HepG2 (cell line): Measurements from ENCODE around the gene ARHGEF7. TPM values are rescaled to one million over a fixed set of nuclear protein-coding genes. Genes with fewer than 3 reads are reported as not detected.

Source experiments
- ATAC-seq: fragments of 200-7000 bp; cut with Tn5 transposase; 3 replicates; pipeline ENCODE4 v1.9.1; 2020; ENCODE audit warnings: mild to moderate bottlenecking, moderate library complexity
- BruUV-seq: library from RNA; stranded (reverse); fragments of 400-500 nt; replicated peaks from 2 replicates; lab custom pipeline; 2021; lab: Mats Ljungman, UMichigan
- CTCF ChIA-PET: fragments of 300-600 bp; formaldehyde crosslinking; extraction: SDS; loops from one replicate; lab custom pipeline; 2021; ENCODE audit warnings: low total read pairs, inconsistent platforms, low intra/inter-chr PET ratio; lab: Yijun Ruan, JAX
- POLR2A ChIA-PET: fragments of 350-600 bp; sonication (Branson Sonifier 250); formaldehyde crosslinking; loops from one replicate; lab custom pipeline; 2020; ENCODE audit warnings: antibody characterized with exemption, inconsistent platforms; lab: Yijun Ruan, JAX
- DNase-seq: peaks from one replicate; pipeline ENCODE4 v3.0.0-alpha.2; 2015; ENCODE audit warnings: low spot score
- FAIRE-seq: peaks from 3 replicates; lab custom pipeline; 2011; peaks lifted over from hg19 to GRCh38; lab: Jason Lieb, UNC
- H2AFZ ChIP-seq: one replicate; pipeline ENCODE4 v1.6.1; 2011; ENCODE audit warnings: low read length, inconsistent platforms
- H3K27ac ChIP-seq: fragments of 300-600 bp; 3 replicates; pipeline ENCODE4 v1.8.0; 2011; ENCODE audit warnings: mixed run types, mild to moderate bottlenecking, mixed read lengths, low read length, inconsistent platforms; ENCODE audit not compliant: insufficient read depth; ENCODE audit errors: extremely low read length
- H3K27me3 ChIP-seq, 2 experiments: fragments of 200-600 bp in 1 of 2; 2 replicates in 1 of 2; 3 replicates in 1 of 2; pipeline versions ENCODE4 v1.6.0 to v1.8.0; 2011; ENCODE audit warnings: low read length in 2 of 2, mild to moderate bottlenecking in 2 of 2, moderate library complexity in 2 of 2, inconsistent platforms in 1 of 2; ENCODE audit not compliant: insufficient read depth in 2 of 2, control insufficient read depth in 1 of 2
- H3K36me3 ChIP-seq, 2 experiments: fragments of 200-600 bp in 1 of 2; replicated peaks in 1 of 2; 2 replicates in 1 of 2; 3 replicates in 1 of 2; pipeline versions ENCODE4 v1.5.1 to v1.8.0; 2011; ENCODE audit warnings: low read length in 2 of 2, inconsistent platforms in 1 of 2; ENCODE audit not compliant: insufficient read depth in 2 of 2, control insufficient read depth in 1 of 2
- H3K4me1 ChIP-seq: 2 replicates; pipeline ENCODE4 v1.5.1; 2012; ENCODE audit warnings: low read length, inconsistent platforms; ENCODE audit not compliant: insufficient read depth
- H3K4me2 ChIP-seq: 2 replicates; pipeline ENCODE4 v1.6.0; 2011; ENCODE audit warnings: low read depth, low read length, inconsistent platforms
- H3K4me3 ChIP-seq, 3 experiments: fragments of 200-600 bp in 1 of 3; sonication (generic), shearing (Covaris generic) in 1 of 3; replicated peaks in 1 of 3; 2 replicates each; pipeline ENCODE4 v1.5.1; 2011 to 2016; ENCODE audit warnings: low read length in 3 of 3, inconsistent platforms in 2 of 3, low read depth in 2 of 3, mild to moderate bottlenecking in 2 of 3, control low read depth in 1 of 3, mixed read lengths in 1 of 3; ENCODE audit not compliant: insufficient read depth in 1 of 3
- H3K79me2 ChIP-seq: one replicate; pipeline ENCODE4 v1.6.1; 2011; ENCODE audit warnings: low read length, inconsistent platforms; ENCODE audit not compliant: insufficient read depth
- H3K9ac ChIP-seq: 2 replicates; pipeline ENCODE4 v1.6.0; 2011; ENCODE audit warnings: mild to moderate bottlenecking, low read depth, low read length, inconsistent platforms; ENCODE audit not compliant: insufficient read depth
- H3K9me3 ChIP-seq: 2 replicates; pipeline ENCODE4 v1.5.1; 2012; ENCODE audit warnings: mild to moderate bottlenecking, low read length
- H4K20me1 ChIP-seq: 2 replicates; pipeline ENCODE4 v1.6.0; 2011; ENCODE audit warnings: inconsistent platforms, mild to moderate bottlenecking, low read length, moderate library complexity; ENCODE audit not compliant: insufficient read depth
- NFKBIZ ChIP-seq: IDR thresholded peaks from 2 replicates; pipeline ENCODE4 v1.6.1; 2018; ENCODE audit warnings: missing genetic modification reagents, missing compliant biosample characterization
- NR2C2 ChIP-seq: sonication (generic); formaldehyde crosslinking; IDR thresholded peaks from 2 replicates; pipeline ENCODE4 v1.4.0; 2020; ENCODE audit warnings: missing genetic modification reagents, mild to moderate bottlenecking, moderate library complexity, borderline replicate concordance
- NR2F6 ChIP-seq, 2 experiments: IDR thresholded peaks; 2 replicates each; pipeline ENCODE4 v1.6.1; 2016; ENCODE audit warnings: antibody characterized with exemption in 1 of 2, mild to moderate bottlenecking in 1 of 2
- NR3C1 ChIP-seq: sonication (generic); formaldehyde crosslinking; IDR thresholded peaks from 2 replicates; pipeline ENCODE4 v1.4.0; 2020; ENCODE audit warnings: missing genetic modification reagents
- POLR2G ChIP-seq: fragments of 200-400 bp; formaldehyde crosslinking; IDR thresholded peaks from 2 replicates; pipeline ENCODE4 v1.6.1; 2018; ENCODE audit warnings: mild to moderate bottlenecking, low read depth, low read length, moderate library complexity
- SOX6 ChIP-seq, 2 experiments: fragments of 450-650 bp in 1 of 2; sonication (generic) in 1 of 2; formaldehyde crosslinking in 1 of 2; IDR thresholded peaks; 2 replicates each; pipeline versions ENCODE4 v1.4.0 to v1.6.1; 2017 to 2020; ENCODE audit warnings: antibody characterized with exemption in 1 of 2, mild to moderate bottlenecking in 1 of 2, missing genetic modification reagents in 1 of 2
- ZNF446 ChIP-seq: sonication (generic); formaldehyde crosslinking; IDR thresholded peaks from 2 replicates; pipeline ENCODE4 v1.5.0; 2020; ENCODE audit warnings: mild to moderate bottlenecking, missing genetic modification reagents
- ZNF75D ChIP-seq: sonication (generic); formaldehyde crosslinking; IDR thresholded peaks from 2 replicates; pipeline ENCODE4 v1.8.1; 2023; ENCODE audit warnings: missing genetic modification reagents, mild to moderate bottlenecking, borderline replicate concordance
- WGBS: methylation state at CpG from one replicate; pipeline ENCODE4 v1.1.6; 2017; ENCODE audit warnings: low lambda C conversion rate; 5-methylcytosine and 5-hydroxymethylcytosine counted together
- in situ Hi-C: cut with HindIII; loops from 2 replicates; pipeline ENCODE4 v1.10.0; 2017; ENCODE audit warnings: low pct_unique_long_range_greater_than_20kb; ENCODE audit not compliant: extremely low pct_ligation_motif_present
- intact Hi-C: fragments of 100-400 bp; cut with micrococcal nuclease; formaldehyde crosslinking; loops from one replicate; pipeline ENCODE4 v1.10.0; 2022; ENCODE audit not compliant: unreplicated experiment
- polyA plus RNA-seq, 8 experiments: library from polyadenylated mRNA; depleted of rRNA in 3 of 8; stranded (reverse) in 7 of 8; unstranded in 1 of 8; fragments of >200 nt; fragmentation: Illumina TruSeq in 4 of 8; extraction: Trizol in 4 of 8; gene quantifications; 2 replicates each; pipeline versions ENCODE4 v1.2.1 to v1.2.3, GENCODE V29; 2011 to 2016; ENCODE audit warnings: low read depth in 4 of 8, missing spikeins in 1 of 8, mixed read lengths in 1 of 8; ENCODE audit not compliant: insufficient read depth in 1 of 8
- total RNA-seq, 5 experiments: library from RNA; depleted of rRNA; stranded (reverse); fragments of >200 nt; fragmentation: Illumina TruSeq; extraction: Trizol; gene quantifications; 2 replicates each; pipeline ENCODE4 v1.2.3, GENCODE V29; 2016; ENCODE audit warnings: low read depth in 1 of 5
- TF ChIP-seq, protein P1 (sequence below): sonication (generic); formaldehyde crosslinking; IDR thresholded peaks from one replicate; pipeline ENCODE4 v1.5.1; 2020; ENCODE audit warnings: mild to moderate bottlenecking, missing genetic modification reagents; ENCODE audit errors: not compliant biosample characterization
- TF ChIP-seq, protein P2 (sequence below): sonication (generic); formaldehyde crosslinking; IDR thresholded peaks from 2 replicates; pipeline ENCODE4 v1.4.0; 2020; ENCODE audit warnings: missing genetic modification reagents

The ARHGEF7 gene
- total and polyA plus RNA-seq, 2 of the 13 experiments (the other 11 are each of a cell fraction or from before 2014, with no cell fraction given): 15.7 to 22.3 TPM

GRCh38 chr13:111282997-111283396, 167.9 kb downstream of the ARHGEF7 start (continued):
- TF ChIP-seq, protein P1, sequence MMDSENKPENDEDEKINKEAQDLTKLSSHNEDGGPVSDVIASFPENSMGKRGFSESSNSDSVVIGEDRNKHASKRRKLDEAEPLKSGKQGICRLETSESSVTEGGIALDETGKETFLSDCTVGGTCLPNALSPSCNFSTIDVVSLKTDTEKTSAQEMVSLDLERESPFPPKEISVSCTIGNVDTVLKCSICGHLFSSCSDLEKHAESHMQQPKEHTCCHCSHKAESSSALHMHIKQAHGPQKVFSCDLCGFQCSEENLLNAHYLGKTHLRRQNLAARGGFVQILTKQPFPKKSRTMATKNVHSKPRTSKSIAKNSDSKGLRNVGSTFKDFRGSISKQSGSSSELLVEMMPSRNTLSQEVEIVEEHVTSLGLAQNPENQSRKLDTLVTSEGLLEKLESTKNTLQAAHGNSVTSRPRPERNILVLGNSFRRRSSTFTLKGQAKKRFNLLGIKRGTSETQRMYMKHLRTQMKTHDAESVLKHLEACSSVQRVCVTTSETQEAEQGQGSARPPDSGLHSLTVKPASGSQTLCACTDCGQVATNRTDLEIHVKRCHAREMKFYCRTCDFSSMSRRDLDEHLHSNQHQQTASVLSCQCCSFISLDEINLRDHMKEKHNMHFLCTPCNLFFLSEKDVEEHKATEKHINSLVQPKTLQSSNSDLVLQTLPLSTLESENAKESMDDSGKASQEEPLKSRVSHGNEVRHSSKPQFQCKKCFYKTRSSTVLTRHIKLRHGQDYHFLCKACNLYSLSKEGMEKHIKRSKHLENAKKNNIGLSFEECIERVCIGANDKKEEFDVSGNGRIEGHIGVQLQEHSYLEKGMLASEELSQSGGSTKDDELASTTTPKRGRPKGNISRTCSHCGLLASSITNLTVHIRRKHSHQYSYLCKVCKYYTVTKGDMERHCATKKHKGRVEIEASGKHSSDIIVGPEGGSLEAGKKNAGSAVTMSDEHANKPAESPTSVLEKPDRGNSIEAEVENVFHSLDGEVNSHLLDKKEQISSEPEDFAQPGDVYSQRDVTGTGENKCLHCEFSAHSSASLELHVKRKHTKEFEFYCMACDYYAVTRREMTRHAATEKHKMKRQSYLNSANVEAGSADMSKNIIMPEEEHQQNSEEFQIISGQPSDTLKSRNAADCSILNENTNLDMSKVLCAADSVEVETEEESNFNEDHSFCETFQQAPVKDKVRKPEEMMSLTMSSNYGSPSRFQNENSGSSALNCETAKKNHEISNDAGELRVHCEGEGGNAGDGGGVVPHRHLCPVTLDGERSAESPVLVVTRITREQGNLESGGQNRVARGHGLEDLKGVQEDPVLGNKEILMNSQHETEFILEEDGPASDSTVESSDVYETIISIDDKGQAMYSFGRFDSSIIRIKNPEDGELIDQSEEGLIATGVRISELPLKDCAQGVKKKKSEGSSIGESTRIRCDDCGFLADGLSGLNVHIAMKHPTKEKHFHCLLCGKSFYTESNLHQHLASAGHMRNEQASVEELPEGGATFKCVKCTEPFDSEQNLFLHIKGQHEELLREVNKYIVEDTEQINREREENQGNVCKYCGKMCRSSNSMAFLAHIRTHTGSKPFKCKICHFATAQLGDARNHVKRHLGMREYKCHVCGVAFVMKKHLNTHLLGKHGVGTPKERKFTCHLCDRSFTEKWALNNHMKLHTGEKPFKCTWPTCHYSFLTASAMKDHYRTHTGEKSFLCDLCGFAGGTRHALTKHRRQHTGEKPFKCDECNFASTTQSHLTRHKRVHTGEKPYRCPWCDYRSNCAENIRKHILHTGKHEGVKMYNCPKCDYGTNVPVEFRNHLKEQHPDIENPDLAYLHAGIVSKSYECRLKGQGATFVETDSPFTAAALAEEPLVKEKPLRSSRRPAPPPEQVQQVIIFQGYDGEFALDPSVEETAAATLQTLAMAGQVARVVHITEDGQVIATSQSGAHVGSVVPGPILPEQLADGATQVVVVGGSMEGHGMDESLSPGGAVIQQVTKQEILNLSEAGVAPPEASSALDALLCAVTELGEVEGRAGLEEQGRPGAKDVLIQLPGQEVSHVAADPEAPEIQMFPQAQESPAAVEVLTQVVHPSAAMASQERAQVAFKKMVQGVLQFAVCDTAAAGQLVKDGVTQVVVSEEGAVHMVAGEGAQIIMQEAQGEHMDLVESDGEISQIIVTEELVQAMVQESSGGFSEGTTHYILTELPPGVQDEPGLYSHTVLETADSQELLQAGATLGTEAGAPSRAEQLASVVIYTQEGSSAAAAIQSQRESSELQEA: no peak
- TF ChIP-seq NR2F6 (IDR thresholded peaks at IDR 0.05) (no peak), NR2F6 (CRISPR knock-in tag; IDR thresholded peaks at IDR 0.05) (no peak), NR3C1 (CRISPR knock-in tag) (no peak)
- TF ChIP-seq, all 625 proteins: peak for 1

- Histone ChIP-seq H4K20me1 (no peaks in the 10 kb centered on the region; the same call in 1 of the 2 replicates), H3K4me3 (no peak overlapping the region), H3K79me2 (no peaks in the 10 kb centered on the region), H2AFZ (no peak overlapping the region), H3K4me2 (no peak overlapping the region), H3K9me3 (no peaks in the 10 kb centered on the region), H3K27me3 (no peaks in the 10 kb centered on the region), H3K4me1 (no peaks in the 10 kb centered on the region), H3K36me3 (peaks cover 32 to 90% of the 10 kb centered on the region in 2 experiments), H3K9ac (no peak overlapping the region), H3K27ac (no peak overlapping the region)
- POLR2A ChIA-PET: no interaction called here
- ATAC-seq (no peak), DNase-seq (no peak), FAIRE-seq (no peak)
- BruUV-seq: no TSS peak
- CTCF ChIA-PET: no interaction called here
- 92% methylated on average over 6 of the region's 10 CpGs for WGBS
- intact Hi-C loops: no loop called here
- in situ Hi-C loops: no loop called here
- TF ChIP-seq ZNF446 (CRISPR knock-in tag) (no peak), ZNF75D (CRISPR knock-in tag) (no peak), NFKBIZ (no peak), NR2C2 (CRISPR knock-in tag) (no peak), SOX6 (IDR thresholded peaks at IDR 0.05) (no peak), SOX6 (CRISPR knock-in tag; IDR thresholded peaks at IDR 0.05) (no peak), POLR2G (no peak)
- TF ChIP-seq, protein P2, sequence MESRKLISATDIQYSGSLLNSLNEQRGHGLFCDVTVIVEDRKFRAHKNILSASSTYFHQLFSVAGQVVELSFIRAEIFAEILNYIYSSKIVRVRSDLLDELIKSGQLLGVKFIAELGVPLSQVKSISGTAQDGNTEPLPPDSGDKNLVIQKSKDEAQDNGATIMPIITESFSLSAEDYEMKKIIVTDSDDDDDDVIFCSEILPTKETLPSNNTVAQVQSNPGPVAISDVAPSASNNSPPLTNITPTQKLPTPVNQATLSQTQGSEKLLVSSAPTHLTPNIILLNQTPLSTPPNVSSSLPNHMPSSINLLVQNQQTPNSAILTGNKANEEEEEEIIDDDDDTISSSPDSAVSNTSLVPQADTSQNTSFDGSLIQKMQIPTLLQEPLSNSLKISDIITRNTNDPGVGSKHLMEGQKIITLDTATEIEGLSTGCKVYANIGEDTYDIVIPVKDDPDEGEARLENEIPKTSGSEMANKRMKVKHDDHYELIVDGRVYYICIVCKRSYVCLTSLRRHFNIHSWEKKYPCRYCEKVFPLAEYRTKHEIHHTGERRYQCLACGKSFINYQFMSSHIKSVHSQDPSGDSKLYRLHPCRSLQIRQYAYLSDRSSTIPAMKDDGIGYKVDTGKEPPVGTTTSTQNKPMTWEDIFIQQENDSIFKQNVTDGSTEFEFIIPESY (CRISPR knock-in tag): no peak
These were observed 168.3 kb downstream of the ARHGEF7 start for GRCh38 chr13:111283457-111283856.
